ENCODE results near the gene ZNF235.

ZNF235 gene

GRCh38 chr19:44277331-44277730 is 27.5 kb downstream of the ZNF235 start:
- no peak for TF ChIP-seq USF1 (IDR thresholded peaks at IDR 0.05)
- no peak for TF ChIP-seq RAD21 (IDR thresholded peaks at IDR 0.05; ENCODE audit: low read depth)
- no peak for TF ChIP-seq MAX (IDR thresholded peaks at IDR 0.05)

GRCh38 chr19:44260695-44261446 is 44.0 kb downstream of the ZNF235 start:
- TF ChIP-seq REST (IDR thresholded peaks at IDR 0.05; ENCODE audit: low read depth) = no peak
- no peak for TF ChIP-seq CREB1 (IDR thresholded peaks at IDR 0.05; ENCODE audit: low read depth)
- no peak for TF ChIP-seq TEAD4 (IDR thresholded peaks at IDR 0.05)
- TF ChIP-seq MAX (IDR thresholded peaks at IDR 0.05) = no peak
- no peak for TF ChIP-seq EGR1 (IDR thresholded peaks at IDR 0.05)
- no peak for TF ChIP-seq USF1 (IDR thresholded peaks at IDR 0.05)
- no peak for TF ChIP-seq NFIC (IDR thresholded peaks at IDR 0.05)
- no peak for TF ChIP-seq FOXM1 (IDR thresholded peaks at IDR 0.05; ENCODE audit: borderline replicate concordance, low read depth)
- no peak for TF ChIP-seq TAF1 (IDR thresholded peaks at IDR 0.05; ENCODE audit: low read depth)
- TF ChIP-seq EP300 (IDR thresholded peaks at IDR 0.05; ENCODE audit: borderline replicate concordance) = no peak
- TF ChIP-seq ZBTB7A (IDR thresholded peaks at IDR 0.05; ENCODE audit: low read depth) = no peak

- TF ChIP-seq MAX (IDR thresholded peaks at IDR 0.05) = no peak
- TF ChIP-seq NFIC (IDR thresholded peaks at IDR 0.05) = no peak
- TF ChIP-seq TAF1 (IDR thresholded peaks at IDR 0.05; ENCODE audit: low read depth) = no peak
- no peak for TF ChIP-seq ZBTB7A (IDR thresholded peaks at IDR 0.05; ENCODE audit: low read depth)
- no peak for TF ChIP-seq RAD21 (IDR thresholded peaks at IDR 0.05; ENCODE audit: low read depth)
- no peak for TF ChIP-seq TCF12 (IDR thresholded peaks at IDR 0.05; ENCODE audit: low read depth)
- TF ChIP-seq CEBPB (IDR thresholded peaks at IDR 0.05) = no peak
- no peak for TF ChIP-seq REST (IDR thresholded peaks at IDR 0.05; ENCODE audit: low read depth)
- no peak for TF ChIP-seq USF1 (IDR thresholded peaks at IDR 0.05)
- TF ChIP-seq TEAD4 (IDR thresholded peaks at IDR 0.05) = no peak
- TF ChIP-seq FOXM1 (IDR thresholded peaks at IDR 0.05; ENCODE audit: borderline replicate concordance, low read depth) = no peak
- TF ChIP-seq EGR1 (IDR thresholded peaks at IDR 0.05) = no peak
- TF ChIP-seq CREB1 (IDR thresholded peaks at IDR 0.05; ENCODE audit: low read depth) = no peak
- no peak for TF ChIP-seq EP300 (IDR thresholded peaks at IDR 0.05; ENCODE audit: borderline replicate concordance)
- TF ChIP-seq YY1 (IDR thresholded peaks at IDR 0.05; ENCODE audit: low read depth) = no peak
These were observed 44.5 kb downstream of the ZNF235 start for GRCh38 chr19:44260343-44260681.

- TF ChIP-seq REST (IDR thresholded peaks at IDR 0.05; ENCODE audit: low read depth) (no peak), MAX (IDR thresholded peaks at IDR 0.05) (no peak), EGR1 (IDR thresholded peaks at IDR 0.05) (no peak), FOXM1 (IDR thresholded peaks at IDR 0.05; ENCODE audit: borderline replicate concordance, low read depth) (no peak), CEBPB (IDR thresholded peaks at IDR 0.05) (no peak), USF1 (IDR thresholded peaks at IDR 0.05) (no peak), TCF12 (IDR thresholded peaks at IDR 0.05; ENCODE audit: low read depth) (no peak), NFIC (IDR thresholded peaks at IDR 0.05) (no peak), RAD21 (IDR thresholded peaks at IDR 0.05; ENCODE audit: low read depth) (no peak), TEAD4 (IDR thresholded peaks at IDR 0.05) (no peak), YY1 (IDR thresholded peaks at IDR 0.05; ENCODE audit: low read depth) (no peak), TAF1 (IDR thresholded peaks at IDR 0.05; ENCODE audit: low read depth) (no peak)
These were observed 45.9 kb downstream of the ZNF235 start for GRCh38 chr19:44258835-44259413.

Data from Ishikawa (cell line).